ENCODE data around the gene SUGP2. TPM values are rescaled to one million over a fixed set of nuclear protein-coding genes. Genes with fewer than 3 reads are reported as not detected.
"Not testable (repeated sequence)": the region's sequence is repeated elsewhere in the genome, so short reads cannot be mapped to it uniquely, and the experiment has no call there.

SUGP2 gene
- polyA plus RNA-seq, 1 donor from 2014 or later = 204 TPM

GRCh38 chr19:19025861-19026260 lies 7.5 kb downstream of the SUGP2 start:
- TF ChIP-seq POLR2AphosphoS5 (IDR thresholded peaks at IDR 0.05) = no peak
- TF ChIP-seq EP300 (conservative IDR thresholded peaks at IDR 0.05; ENCODE audit: poor library complexity, severe bottlenecking) = no peak
- H3K27me3 ChIP-seq (ENCODE audit: insufficient read depth, low read depth, low read length) = no peaks in the 10 kb centered on the region
- no peak overlapping the region for H3K9ac ChIP-seq (ENCODE audit: low read length)
- no peaks in the 10 kb centered on the region for H3K9me2 ChIP-seq (ENCODE audit: insufficient read depth, low read length)
- no peak overlapping the region for H3K4me3 ChIP-seq (ENCODE audit: low read length)
- H4K20me1 ChIP-seq (ENCODE audit: insufficient read depth) = peaks cover 3% of the 10 kb centered on the region
- no peak overlapping the region for H2AFZ ChIP-seq (ENCODE audit: low read depth, low read length)
- no peaks in the 10 kb centered on the region for H3K9me3 ChIP-seq (ENCODE audit: low read length)
- H3K4me2 ChIP-seq (ENCODE audit: low read length) = no peak overlapping the region
- no peak overlapping the region for H3K27ac ChIP-seq (ENCODE audit: low read length)
- no peaks in the 10 kb centered on the region for H3F3A ChIP-seq (ENCODE audit: insufficient read depth, low read length, poor library complexity, severe bottlenecking)
- H3K79me2 ChIP-seq (replicated peaks; ENCODE audit: insufficient read depth, low read length) = peaks cover 30% of the 10 kb centered on the region
- peaks cover 9% of the 10 kb centered on the region for H3K36me3 ChIP-seq (ENCODE audit: insufficient read depth, low read length)

- not testable (repeated sequence) for H3K27me3 ChIP-seq (ENCODE audit: insufficient read depth, low read depth, low read length); H4K20me1 ChIP-seq (ENCODE audit: insufficient read depth); H3K9me2 ChIP-seq (ENCODE audit: insufficient read depth, low read length); H3K36me3 ChIP-seq (ENCODE audit: insufficient read depth, low read length); H3K27ac ChIP-seq (ENCODE audit: low read length); H3K4me3 ChIP-seq (ENCODE audit: low read length); H3K9ac ChIP-seq (ENCODE audit: low read length); H3K4me2 ChIP-seq (ENCODE audit: low read length); H2AFZ ChIP-seq (ENCODE audit: low read depth, low read length); H3K9me3 ChIP-seq (ENCODE audit: low read length); H3F3A ChIP-seq (ENCODE audit: insufficient read depth, low read length, poor library complexity, severe bottlenecking)
- H3K79me2 ChIP-seq (replicated peaks; ENCODE audit: insufficient read depth, low read length) = peaks cover 30% of the 10 kb centered on the region
Observed at GRCh38 chr19:19023376-19023775, 9.9 kb downstream of the SUGP2 start.

GRCh38 chr19:19022380-19022961 lies 10.8 kb downstream of the SUGP2 start:
- Histone ChIP-seq H3K36me3 (ENCODE audit: insufficient read depth, low read length) (peaks cover 9% of the 10 kb centered on the region), H3K9me3 (ENCODE audit: low read length) (no peaks in the 10 kb centered on the region), H3K4me3 (ENCODE audit: low read length) (no peak overlapping the region), H4K20me1 (ENCODE audit: insufficient read depth) (peaks cover 10% of the 10 kb centered on the region), H3K9ac (ENCODE audit: low read length) (no peak overlapping the region), H2AFZ (ENCODE audit: low read depth, low read length) (no peak overlapping the region), H3K27me3 (ENCODE audit: insufficient read depth, low read depth, low read length) (no peaks in the 10 kb centered on the region), H3F3A (ENCODE audit: insufficient read depth, low read length, poor library complexity, severe bottlenecking) (no peaks in the 10 kb centered on the region), H3K27ac (ENCODE audit: low read length) (no peak overlapping the region), H3K79me2 (replicated peaks; ENCODE audit: insufficient read depth, low read length) (peaks cover 30% of the 10 kb centered on the region), H3K4me2 (ENCODE audit: low read length) (no peak overlapping the region), H3K9me2 (ENCODE audit: insufficient read depth, low read length) (no peaks in the 10 kb centered on the region)
- no peak for TF ChIP-seq REST (IDR thresholded peaks at IDR 0.05; ENCODE audit: borderline replicate concordance)
- TF ChIP-seq TAF1 (IDR thresholded peaks at IDR 0.05; ENCODE audit: low read depth) = no peak
- TF ChIP-seq CTCF (IDR thresholded peaks at IDR 0.05; ENCODE audit: poor library complexity, severe bottlenecking) = no peak

Data from neural cell (in vitro differentiated cells).